Left ventricle myocardium inferior (tissue), 1 donor: ENCODE data around the gene TGM2. TPM values are rescaled to one million over a fixed set of nuclear protein-coding genes. Genes with fewer than 3 reads are reported as not detected.
A peak's percentile ranks its signal among the peaks of the same experiment; 100 is the strongest.

Source experiments
- DNase-seq: peaks from one replicate; pipeline ENCODE4 v3.0.0-alpha.2; 2020
- H3K27ac ChIP-seq: fragments of 200-600 bp; replicated peaks from 2 replicates; pipeline ENCODE4 v1.8.0; 2021
- H3K27me3 ChIP-seq: fragments of 200-600 bp; 2 replicates; pipeline ENCODE4 v1.8.0; 2021; ENCODE audit warnings: low read depth
- H3K36me3 ChIP-seq: fragments of 200-600 bp; 2 replicates; pipeline ENCODE4 v1.8.0; 2021
- H3K4me1 ChIP-seq: fragments of 200-600 bp; 2 replicates; pipeline ENCODE4 v1.8.0; 2021
- H3K4me3 ChIP-seq: fragments of 200-600 bp; 2 replicates; pipeline ENCODE4 v1.8.0; 2021; ENCODE audit warnings: mild to moderate bottlenecking, moderate library complexity
- H3K9me3 ChIP-seq: fragments of 200-600 bp; replicated peaks from 2 replicates; pipeline ENCODE4 v1.8.0; 2021
- intact Hi-C: fragments of 100-400 bp; cut with micrococcal nuclease; formaldehyde crosslinking; loops from one replicate; pipeline ENCODE4 v1.11.0; 2022
- total RNA-seq: library from RNA; stranded (reverse); fragmentation: NEBNext Ultra II Directional; extraction: Animal tissue kit (Norgen Biotek cat#: 25700); gene quantifications from one replicate; pipeline ENCODE4 v1.2.1, GENCODE V29; 2021
- TF ChIP-seq, protein P1 (sequence below): fragments of 200-600 bp; IDR thresholded peaks from 2 replicates; pipeline ENCODE4 v1.8.0; 2021; ENCODE audit warnings: antibody characterized with exemption, mild to moderate bottlenecking, borderline replicate concordance
- donor health status: DM: no; HTN: yes; CAD: no; lungs with severe emphysema.

The TGM2 gene
- total RNA-seq, 1 donor from 2014 or later: 846 TPM

DNA sequence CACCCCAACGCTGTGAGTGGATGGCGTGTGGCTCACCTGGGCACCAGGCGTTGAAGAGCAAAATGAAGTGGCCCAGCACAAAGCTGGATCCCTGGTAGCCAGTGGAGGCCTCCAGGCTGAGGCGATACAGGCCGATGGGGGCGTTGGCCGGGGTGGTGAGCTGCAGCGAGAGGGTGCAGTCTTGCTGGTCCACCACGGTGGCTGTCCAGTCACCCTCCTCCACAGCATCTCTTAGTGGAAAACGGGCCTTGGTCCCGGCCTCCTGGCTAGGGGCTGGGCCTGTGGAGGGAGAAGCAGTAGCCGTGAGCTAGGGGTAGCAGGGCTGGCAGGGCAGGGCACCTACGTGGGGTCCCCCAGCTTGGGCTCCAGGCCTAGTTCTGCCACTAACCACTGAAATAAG lies 9.3 kb downstream of the TGM2 start:
- Histone ChIP-seq H3K4me1 (peaks cover 100% of the 10 kb centered on the region), H3K9me3 (no peaks in the 10 kb centered on the region), H3K36me3 (peaks cover 65% of the 10 kb centered on the region), H3K4me3 (no peak overlapping the region), H3K27me3 (no peaks in the 10 kb centered on the region), H3K27ac (peak overlapping the region; percentile 93)
- intact Hi-C loops: no loop called here
- TF ChIP-seq, protein P1, sequence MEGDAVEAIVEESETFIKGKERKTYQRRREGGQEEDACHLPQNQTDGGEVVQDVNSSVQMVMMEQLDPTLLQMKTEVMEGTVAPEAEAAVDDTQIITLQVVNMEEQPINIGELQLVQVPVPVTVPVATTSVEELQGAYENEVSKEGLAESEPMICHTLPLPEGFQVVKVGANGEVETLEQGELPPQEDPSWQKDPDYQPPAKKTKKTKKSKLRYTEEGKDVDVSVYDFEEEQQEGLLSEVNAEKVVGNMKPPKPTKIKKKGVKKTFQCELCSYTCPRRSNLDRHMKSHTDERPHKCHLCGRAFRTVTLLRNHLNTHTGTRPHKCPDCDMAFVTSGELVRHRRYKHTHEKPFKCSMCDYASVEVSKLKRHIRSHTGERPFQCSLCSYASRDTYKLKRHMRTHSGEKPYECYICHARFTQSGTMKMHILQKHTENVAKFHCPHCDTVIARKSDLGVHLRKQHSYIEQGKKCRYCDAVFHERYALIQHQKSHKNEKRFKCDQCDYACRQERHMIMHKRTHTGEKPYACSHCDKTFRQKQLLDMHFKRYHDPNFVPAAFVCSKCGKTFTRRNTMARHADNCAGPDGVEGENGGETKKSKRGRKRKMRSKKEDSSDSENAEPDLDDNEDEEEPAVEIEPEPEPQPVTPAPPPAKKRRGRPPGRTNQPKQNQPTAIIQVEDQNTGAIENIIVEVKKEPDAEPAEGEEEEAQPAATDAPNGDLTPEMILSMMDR: no peak
- DNase-seq: no peak

DNA sequence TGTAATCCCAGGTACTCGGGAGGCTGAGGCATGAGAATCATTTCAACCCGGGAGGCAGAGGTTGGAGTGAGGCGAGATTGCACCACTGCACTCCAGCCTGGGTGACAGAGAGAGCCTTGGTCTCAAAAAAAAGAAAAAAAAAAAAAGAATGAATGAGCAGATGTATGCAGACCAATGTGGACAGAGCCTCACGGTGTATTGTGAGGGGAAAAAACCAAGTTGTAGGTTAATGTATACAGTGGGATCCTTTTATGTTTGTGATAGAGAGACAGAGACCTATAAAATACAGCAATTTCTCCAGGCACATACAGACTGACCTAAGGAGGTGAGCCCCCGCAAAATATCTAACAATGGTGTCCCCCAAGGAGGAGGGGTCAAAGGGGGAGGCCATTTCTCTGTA lies 11.7 kb downstream of the TGM2 start:
- Histone ChIP-seq H3K9me3 (no peaks in the 10 kb centered on the region), H3K36me3 (peaks cover 71% of the 10 kb centered on the region), H3K27ac (peak overlapping the region; percentile 93), H3K4me1 (peaks cover 98% of the 10 kb centered on the region), H3K27me3 (no peaks in the 10 kb centered on the region), H3K4me3 (no peak overlapping the region)
- no peak for DNase-seq
- TF ChIP-seq, protein P1: no peak
- intact Hi-C loops: no loop called here

DNA sequence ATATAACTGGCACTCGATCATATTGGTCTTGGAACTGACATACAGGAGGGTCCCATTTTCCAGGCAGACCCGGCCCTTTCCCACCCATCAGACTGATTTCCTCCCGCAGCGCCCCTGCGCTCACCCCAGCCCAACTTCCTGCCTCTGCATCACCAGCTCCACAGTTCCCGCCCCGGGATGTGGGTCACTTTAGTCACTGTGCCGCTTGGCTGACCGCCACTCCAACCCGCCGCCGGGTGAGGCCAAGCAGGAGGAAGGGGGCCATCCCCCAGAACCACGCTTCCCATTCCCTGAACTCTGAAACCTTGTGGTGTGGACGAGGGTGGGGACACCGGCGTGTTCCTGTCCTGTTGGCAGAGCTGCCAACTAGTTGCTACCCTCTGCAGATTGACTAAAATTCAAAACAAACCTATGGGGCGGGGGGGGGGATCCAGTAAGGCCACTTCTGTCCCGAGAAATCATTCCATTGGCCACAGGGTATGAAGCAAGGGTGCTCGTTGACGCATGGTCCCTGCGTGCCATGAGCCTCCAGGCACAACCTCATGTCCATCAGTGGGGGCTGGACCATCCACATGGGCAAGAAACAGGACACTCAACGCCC lies 12.3 kb downstream of the TGM2 start:
- TF ChIP-seq, protein P1: no peak
- DNase-seq: peak; percentile 84
- peak overlapping the region; percentile 38 for H3K4me3 ChIP-seq
- H3K9me3 ChIP-seq: no peaks in the 10 kb centered on the region
- H3K27me3 ChIP-seq: no peaks in the 10 kb centered on the region
- H3K4me1 ChIP-seq: peaks cover 91% of the 10 kb centered on the region
- peaks cover 75% of the 10 kb centered on the region for H3K36me3 ChIP-seq
- intact Hi-C loops: no loop called here
- peak overlapping the region; percentile 93 for H3K27ac ChIP-seq

DNA sequence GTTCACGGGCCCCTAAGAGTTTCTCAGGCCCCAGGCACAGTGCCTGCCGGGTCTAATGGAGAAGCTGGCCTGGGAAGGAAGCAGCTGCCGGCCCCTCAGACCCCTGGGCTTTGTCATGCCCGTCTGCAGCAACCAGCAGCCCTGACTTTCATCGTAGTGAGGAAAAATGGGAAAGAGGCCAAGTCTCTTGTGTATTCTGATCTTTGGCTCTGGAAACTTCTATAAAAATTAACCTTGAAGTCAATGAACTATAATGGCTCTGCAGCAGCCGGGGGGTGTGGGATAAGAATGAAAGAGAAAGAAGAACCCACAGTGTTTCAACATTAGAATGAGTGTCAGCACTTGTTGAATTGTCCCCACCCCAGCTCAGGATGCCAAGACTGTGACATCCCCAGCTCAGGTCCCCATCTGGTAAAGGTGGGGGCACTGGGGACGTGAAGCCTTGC lies 12.9 kb downstream of the TGM2 start:
- H3K27me3 ChIP-seq: no peaks in the 10 kb centered on the region
- peaks cover 79% of the 10 kb centered on the region for H3K36me3 ChIP-seq
- intact Hi-C loops: no loop called here
- TF ChIP-seq, protein P1: no peak
- H3K4me3 ChIP-seq: peak overlapping the region; percentile 38
- no peaks in the 10 kb centered on the region for H3K9me3 ChIP-seq
- H3K4me1 ChIP-seq: peaks cover 86% of the 10 kb centered on the region
- no peak for DNase-seq
- H3K27ac ChIP-seq: peak overlapping the region; percentile 93

DNA sequence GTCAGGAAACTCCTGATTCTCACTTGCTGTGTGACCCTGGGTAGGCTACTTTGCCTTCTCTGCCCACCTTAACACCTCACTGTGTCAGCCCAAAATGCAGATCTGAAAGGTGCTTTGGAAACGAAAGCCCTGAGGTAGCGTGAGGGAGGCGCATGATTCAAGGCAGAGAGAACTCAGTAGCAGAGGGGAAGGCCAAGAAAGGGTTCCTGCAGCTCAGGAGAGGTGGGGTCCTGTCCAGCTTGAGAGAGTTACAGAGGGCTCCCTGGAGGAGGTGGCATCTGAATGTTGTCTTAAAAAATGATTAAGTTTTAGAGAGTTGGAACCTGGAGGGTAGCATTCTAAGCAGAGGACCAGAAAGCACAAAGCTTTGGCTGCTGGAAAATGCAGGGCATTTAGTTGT lies 13.6 kb downstream of the TGM2 start:
- peaks cover 86% of the 10 kb centered on the region for H3K36me3 ChIP-seq
- DNase-seq: no peak
- H3K4me1 ChIP-seq: peaks cover 78% of the 10 kb centered on the region
- TF ChIP-seq, protein P1: no peak
- intact Hi-C loops: no loop called here
- H3K27me3 ChIP-seq: no peaks in the 10 kb centered on the region
- no peak overlapping the region for H3K4me3 ChIP-seq
- no peaks in the 10 kb centered on the region for H3K9me3 ChIP-seq
- H3K27ac ChIP-seq: peak overlapping the region; percentile 93
